ENCODE measurements around the gene KCND2.

DNA sequence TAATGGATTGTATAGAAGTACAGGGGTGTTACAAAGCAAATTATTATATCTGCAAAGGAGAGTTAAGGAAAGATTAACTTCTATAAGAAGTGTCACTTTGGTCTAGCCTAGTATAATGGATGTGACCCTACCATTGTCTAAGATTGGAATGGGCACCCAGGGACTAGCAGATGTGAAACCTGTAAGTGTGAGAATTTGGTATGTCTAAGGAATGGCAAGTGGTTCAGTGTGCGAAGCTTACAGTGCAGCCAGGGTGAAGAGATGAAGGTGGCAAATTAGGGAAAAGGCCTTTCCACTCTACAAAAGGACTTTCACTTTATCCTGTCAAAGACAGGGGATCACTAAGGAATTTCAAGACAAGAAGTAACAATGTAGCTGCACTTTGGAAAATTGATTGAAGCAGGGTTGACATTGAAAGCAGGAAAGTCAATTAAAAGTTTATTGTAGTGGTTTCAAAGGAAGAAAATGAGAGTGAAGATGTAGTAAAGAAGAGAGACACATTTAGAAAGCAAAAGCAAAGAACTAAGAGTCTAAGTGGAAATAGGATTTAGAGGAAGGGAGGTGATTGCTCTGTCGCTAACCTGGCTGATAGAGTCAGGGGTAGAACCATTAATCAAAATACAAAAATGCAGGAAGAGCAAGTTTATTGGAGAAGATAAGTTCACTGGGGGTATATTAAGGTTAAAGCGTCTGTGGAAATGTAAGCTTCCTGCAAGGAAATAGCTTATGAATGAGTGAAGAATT lies 47.4 kb downstream of the KCND2 start:
- TF ChIP-seq CTCF (IDR thresholded peaks at IDR 0.05) = no peak
- no peak for TF ChIP-seq POLR2A (IDR thresholded peaks at IDR 0.05)

Data from tibial nerve (tissue), 3 donors.